Upper lobe of right lung (tissue), 1 donor: ENCODE measurements around the gene TAS1R1. TPM values are rescaled to one million over a fixed set of nuclear protein-coding genes. Genes with fewer than 3 reads are reported as not detected.
A peak's percentile ranks its signal among the peaks of the same experiment; 100 is the strongest.

Experiments
- ATAC-seq: fragments of 200-7000 bp; cut with Tn5 transposase; one replicate; pipeline ENCODE4 v1.9.1; 2020; ENCODE audit warnings: mild to moderate bottlenecking, moderate library complexity
- DNase-seq: peaks from one replicate; pipeline ENCODE4 v3.0.0-alpha.2; 2020
- H3K27ac ChIP-seq: fragments of 200-600 bp; one replicate; pipeline ENCODE4 v1.8.0; 2022
- H3K27me3 ChIP-seq: fragments of 200-600 bp; one replicate; pipeline ENCODE4 v1.8.0; 2022; ENCODE audit warnings: mild to moderate bottlenecking
- H3K36me3 ChIP-seq: fragments of 200-600 bp; one replicate; pipeline ENCODE4 v1.8.0; 2022
- H3K4me1 ChIP-seq: fragments of 200-600 bp; one replicate; pipeline ENCODE4 v1.8.0; 2022
- H3K4me3 ChIP-seq: fragments of 200-600 bp; one replicate; pipeline ENCODE4 v1.8.0; 2022; ENCODE audit warnings: mild to moderate bottlenecking
- H3K9me3 ChIP-seq: fragments of 200-600 bp; one replicate; pipeline ENCODE4 v1.8.0; 2022
- CTCF ChIP-seq: fragments of 200-600 bp; IDR thresholded peaks from one replicate; pipeline ENCODE4 v1.8.0; 2022; ENCODE audit warnings: antibody characterized with exemption
- intact Hi-C: fragments of 100-400 bp; cut with DNase I; formaldehyde crosslinking; loops from one replicate; pipeline ENCODE4 v1.11.0; 2022
- total RNA-seq: library from RNA; stranded (reverse); fragmentation: NEBNext Ultra II Directional; extraction: Animal tissue kit (Norgen Biotek cat#: 25700); gene quantifications from one replicate; pipeline ENCODE4 v1.2.1, GENCODE V29; 2021
- donor health status: DM: no; HTN: yes; CAD: no; lungs with severe emphysema.

The TAS1R1 gene
- total RNA-seq, 1 donor from 2014 or later, result not detected

- peak; percentile 64 for ATAC-seq
Measured at GRCh38 chr1:6588893-6589520, 33.9 kb downstream of the TAS1R1 start.

GRCh38 chr1:6590046-6590445 is 34.9 kb downstream of the TAS1R1 start:
- Histone ChIP-seq H3K36me3 (peaks cover 67% of the 10 kb centered on the region), H3K27me3 (no peaks in the 10 kb centered on the region), H3K9me3 (no peaks in the 10 kb centered on the region), H3K4me3 (no peak overlapping the region), H3K4me1 (peaks cover 12% of the 10 kb centered on the region), H3K27ac (no peak overlapping the region)
- no peak for TF ChIP-seq CTCF
- ATAC-seq (no peak), DNase-seq (no peak)
- intact Hi-C loops, result no loop called here

More at GRCh38 chr1:6588893-6589520, 33.9 kb downstream of the TAS1R1 start:
- DNase-seq, result peak; percentile 74
- Histone ChIP-seq H3K27ac (no peak overlapping the region), H3K36me3 (peaks cover 57% of the 10 kb centered on the region), H3K27me3 (no peaks in the 10 kb centered on the region), H3K4me3 (no peak overlapping the region), H3K9me3 (no peaks in the 10 kb centered on the region), H3K4me1 (peaks cover 12% of the 10 kb centered on the region)
- TF ChIP-seq CTCF, result no peak
- intact Hi-C loops, result no loop called here

- H3K27me3 ChIP-seq, result no peaks in the 10 kb centered on the region
- no peaks in the 10 kb centered on the region for H3K9me3 ChIP-seq
- H3K27ac ChIP-seq, result no peak overlapping the region
- no peak for TF ChIP-seq CTCF
- H3K4me1 ChIP-seq, result peaks cover 12% of the 10 kb centered on the region
- peaks cover 79% of the 10 kb centered on the region for H3K36me3 ChIP-seq
- DNase-seq (peak; percentile 66), ATAC-seq (peak; percentile 31)
- intact Hi-C loops, result no loop called here
- no peak overlapping the region for H3K4me3 ChIP-seq
Measured at GRCh38 chr1:6591222-6591621, 36.1 kb downstream of the TAS1R1 start.

GRCh38 chr1:6591644-6592043 is 36.5 kb downstream of the TAS1R1 start:
- H3K9me3 ChIP-seq, result no peaks in the 10 kb centered on the region
- intact Hi-C loops, result no loop called here
- H3K27me3 ChIP-seq, result no peaks in the 10 kb centered on the region
- TF ChIP-seq CTCF, result no peak
- H3K27ac ChIP-seq, result no peak overlapping the region
- H3K4me3 ChIP-seq, result no peak overlapping the region
- ATAC-seq, result no peak
- peaks cover 83% of the 10 kb centered on the region for H3K36me3 ChIP-seq
- peaks cover 15% of the 10 kb centered on the region for H3K4me1 ChIP-seq
- DNase-seq, result no peak

- intact Hi-C loops, result no loop called here
- Histone ChIP-seq H3K9me3 (no peaks in the 10 kb centered on the region), H3K27ac (no peak overlapping the region), H3K4me1 (peaks cover 15% of the 10 kb centered on the region), H3K36me3 (peaks cover 89% of the 10 kb centered on the region), H3K4me3 (no peak overlapping the region), H3K27me3 (no peaks in the 10 kb centered on the region)
- DNase-seq (no peak), ATAC-seq (no peak)
- TF ChIP-seq CTCF, result no peak
Measured at GRCh38 chr1:6592441-6592840, 37.3 kb downstream of the TAS1R1 start.
